HepG2 (cell line): ENCODE results near the gene VWA1. TPM values are rescaled to one million over a fixed set of nuclear protein-coding genes. Genes with fewer than 3 reads are reported as not detected.

Source experiments
- AGO2 ChIP-seq: fragments of 200-400 bp; formaldehyde crosslinking; optimal IDR thresholded peaks from 2 replicates; pipeline ENCODE3; 2017; ENCODE audit warnings: mild to moderate bottlenecking, low read depth, low read length, moderate library complexity
- ATF7-NPFF ChIP-seq: sonication (generic); formaldehyde crosslinking; IDR thresholded peaks from 2 replicates; pipeline ENCODE4 v1.8.1; 2023; ENCODE audit warnings: mild to moderate bottlenecking, low read depth, missing genetic modification reagents, moderate library complexity
- FOXC1 ChIP-seq: sonication (generic); formaldehyde crosslinking; IDR thresholded peaks from 2 replicates; pipeline ENCODE4 v1.8.0; 2022; ENCODE audit warnings: mild to moderate bottlenecking, missing genetic modification reagents, borderline replicate concordance
- FOXK1 ChIP-seq: sonication (generic); formaldehyde crosslinking; IDR thresholded peaks from 2 replicates; pipeline ENCODE4 v1.4.0; 2020; ENCODE audit warnings: low read depth, missing genetic modification reagents, borderline replicate concordance
- HNRNPL ChIP-seq: fragments of 200-400 bp; formaldehyde crosslinking; IDR thresholded peaks from 2 replicates; pipeline ENCODE4 v1.6.1; 2017; ENCODE audit warnings: mild to moderate bottlenecking, low read depth, low read length
- LCORL ChIP-seq, 2 experiments: fragments of 450-650 bp in 1 of 2; sonication (generic) in 1 of 2; formaldehyde crosslinking in 1 of 2; IDR thresholded peaks; 2 replicates each; pipeline versions ENCODE4 v1.5.0 to v1.6.1; 2017 to 2020; ENCODE audit warnings: antibody characterized with exemption in 1 of 2, missing genetic modification reagents in 1 of 2
- MBD4 ChIP-seq: IDR thresholded peaks from 2 replicates; pipeline ENCODE4 v1.6.1; 2012; ENCODE audit warnings: low read length, inconsistent platforms, borderline replicate concordance
- MEIS2 ChIP-seq: sonication (generic); formaldehyde crosslinking; IDR thresholded peaks from 2 replicates; pipeline ENCODE4 v1.9.0; 2021; ENCODE audit warnings: mild to moderate bottlenecking, missing genetic modification reagents
- PHF8 ChIP-seq: sonication (generic); formaldehyde crosslinking; IDR thresholded peaks from 2 replicates; pipeline ENCODE4 v1.5.0; 2020; ENCODE audit warnings: missing genetic modification reagents
- RBM39 ChIP-seq: fragments of 200-400 bp; formaldehyde crosslinking; IDR thresholded peaks from one replicate; pipeline ENCODE4 v1.6.1; 2018; ENCODE audit warnings: antibody characterized with exemption, mild to moderate bottlenecking, low read depth, low read length; ENCODE audit not compliant: poor library complexity, severe bottlenecking
- SALL1 ChIP-seq: sonication (generic); formaldehyde crosslinking; IDR thresholded peaks from 2 replicates; pipeline ENCODE4 v1.8.0; 2022; ENCODE audit warnings: mild to moderate bottlenecking, missing genetic modification reagents
- SMAD1 ChIP-seq: sonication (generic); formaldehyde crosslinking; IDR thresholded peaks from 2 replicates; pipeline ENCODE4 v1.4.0; 2020; ENCODE audit warnings: missing genetic modification reagents, low read depth, mild to moderate bottlenecking, borderline replicate concordance
- SOX5 ChIP-seq: IDR thresholded peaks from 2 replicates; pipeline ENCODE4 v1.6.1; 2016; ENCODE audit warnings: borderline replicate concordance
- SP4 ChIP-seq: sonication (generic); formaldehyde crosslinking; IDR thresholded peaks from 2 replicates; pipeline ENCODE4 v1.8.1; 2023; ENCODE audit warnings: mild to moderate bottlenecking, missing genetic modification reagents
- STAG1 ChIP-seq: sonication (generic); formaldehyde crosslinking; IDR thresholded peaks from 2 replicates; pipeline ENCODE4 v1.4.0; 2020; ENCODE audit warnings: missing genetic modification reagents
- TFAP4 ChIP-seq: sonication (generic); IDR thresholded peaks from 2 replicates; pipeline ENCODE4 v1.6.1; 2016; ENCODE audit warnings: low read depth, borderline replicate concordance
- XRCC5 ChIP-seq: fragments of 200-400 bp; formaldehyde crosslinking; optimal IDR thresholded peaks from 2 replicates; pipeline ENCODE3; 2017; ENCODE audit warnings: mild to moderate bottlenecking, low read length
- YEATS2 ChIP-seq: sonication (generic); formaldehyde crosslinking; IDR thresholded peaks from 2 replicates; pipeline ENCODE4 v1.4.0; 2020; ENCODE audit warnings: missing genetic modification reagents, borderline replicate concordance
- YEATS4 ChIP-seq: sonication (generic); formaldehyde crosslinking; IDR thresholded peaks from 2 replicates; pipeline ENCODE4 v1.4.0; 2020; ENCODE audit warnings: missing genetic modification reagents, borderline replicate concordance
- ZMYM3 ChIP-seq: sonication (generic); formaldehyde crosslinking; IDR thresholded peaks from 2 replicates; pipeline ENCODE4 v1.5.1; 2020; ENCODE audit warnings: mild to moderate bottlenecking, missing genetic modification reagents
- ZNF614 ChIP-seq: IDR thresholded peaks from 2 replicates; pipeline ENCODE4 v1.6.1; 2018; ENCODE audit warnings: missing biosample characterization, missing genetic modification reagents, inconsistent platforms, borderline replicate concordance
- ZNF687 ChIP-seq: sonication (generic); formaldehyde crosslinking; IDR thresholded peaks from 2 replicates; pipeline ENCODE4 v1.5.1; 2020; ENCODE audit warnings: mild to moderate bottlenecking, missing genetic modification reagents, moderate library complexity
- ZNF777 ChIP-seq: sonication (generic); formaldehyde crosslinking; IDR thresholded peaks from 2 replicates; pipeline ENCODE4 v1.4.0; 2020; ENCODE audit warnings: missing genetic modification reagents
- ZNF850 ChIP-seq: sonication (generic); formaldehyde crosslinking; conservative IDR thresholded peaks from 2 replicates; pipeline ENCODE4 v1.9.0; 2021; ENCODE audit warnings: mild to moderate bottlenecking, missing genetic modification reagents
- ZSCAN31 ChIP-seq: sonication (generic); formaldehyde crosslinking; IDR thresholded peaks from 2 replicates; pipeline ENCODE4 v1.5.0; 2020; ENCODE audit warnings: low read depth, mild to moderate bottlenecking, missing genetic modification reagents
- polyA plus RNA-seq, 8 experiments: library from polyadenylated mRNA; depleted of rRNA in 3 of 8; stranded (reverse) in 7 of 8; unstranded in 1 of 8; fragments of >200 nt; fragmentation: Illumina TruSeq in 4 of 8; extraction: Trizol in 4 of 8; gene quantifications; 2 replicates each; pipeline versions ENCODE4 v1.2.1 to v1.2.3, GENCODE V29; 2011 to 2016; ENCODE audit warnings: low read depth in 4 of 8, missing spikeins in 1 of 8, mixed read lengths in 1 of 8; ENCODE audit not compliant: insufficient read depth in 1 of 8
- total RNA-seq, 5 experiments: library from RNA; depleted of rRNA; stranded (reverse); fragments of >200 nt; fragmentation: Illumina TruSeq; extraction: Trizol; gene quantifications; 2 replicates each; pipeline ENCODE4 v1.2.3, GENCODE V29; 2016; ENCODE audit warnings: low read depth in 1 of 5

The VWA1 gene
- total and polyA plus RNA-seq, 2 of the 13 experiments (the other 11 are each of a cell fraction or from before 2014, with no cell fraction given), result 40.9 to 57.5 TPM

- TF ChIP-seq YEATS2 (CRISPR knock-in tag) (peak; percentile 48; the same call in 1 of the 2 replicates), LCORL (IDR thresholded peaks at IDR 0.05) (no peak), LCORL (CRISPR knock-in tag; IDR thresholded peaks at IDR 0.05) (peak; percentile 74), ZNF850 (no peak), MEIS2 (CRISPR knock-in tag) (0 out of 2 replicates have a peak, but pooled peaks have one; percentile 21), ZNF614 (peak; percentile 59; the same call in 1 of the 2 replicates), MBD4 (no peak), FOXK1 (no peak; the same call in 1 of the 2 replicates), XRCC5 (peak; percentile 87), SALL1 (CRISPR knock-in tag) (peak; percentile 35; the same call in 1 of the 2 replicates), SMAD1 (no peak), ZNF777 (no peak), AGO2 (peak; percentile 30), SP4 (peak; percentile 49; the same call in 1 of the 2 replicates), ZSCAN31 (peak; percentile 84), ZNF687 (CRISPR knock-in tag) (peak; percentile 67), HNRNPL (peak; percentile 83), ATF7-NPFF (CRISPR knock-in tag) (0 out of 2 replicates have a peak, but pooled peaks have one; percentile 44), STAG1 (CRISPR knock-in tag) (peak; percentile 54), RBM39 (peak; percentile 27), ZMYM3 (CRISPR knock-in tag) (no peak), FOXC1 (CRISPR knock-in tag) (no peak), PHF8 (CRISPR knock-in tag) (peak; percentile 19; the same call in 1 of the 2 replicates), TFAP4 (peak; percentile 73; the same call in 1 of the 2 replicates), SOX5 (CRISPR knock-in tag) (peak; percentile 35; the same call in 1 of the 2 replicates), YEATS4 (CRISPR knock-in tag) (peak; percentile 56; the same call in 1 of the 2 replicates)
These were observed 2.5 kb downstream of the VWA1 start (continued) for GRCh38 chr1:1437904-1438376.
